Fibroblast of skin of left quadriceps (primary cell): ENCODE results near the gene ZFYVE27.
A peak's percentile ranks its signal among the peaks of the same experiment; 100 is the strongest.

Experiments
- DNase-seq, 2 experiments: peaks; one replicate each; pipeline ENCODE4 v3.0.0-alpha.2; 2013; ENCODE audit warnings: low read depth in 2 of 2

Gene ZFYVE27

DNA sequence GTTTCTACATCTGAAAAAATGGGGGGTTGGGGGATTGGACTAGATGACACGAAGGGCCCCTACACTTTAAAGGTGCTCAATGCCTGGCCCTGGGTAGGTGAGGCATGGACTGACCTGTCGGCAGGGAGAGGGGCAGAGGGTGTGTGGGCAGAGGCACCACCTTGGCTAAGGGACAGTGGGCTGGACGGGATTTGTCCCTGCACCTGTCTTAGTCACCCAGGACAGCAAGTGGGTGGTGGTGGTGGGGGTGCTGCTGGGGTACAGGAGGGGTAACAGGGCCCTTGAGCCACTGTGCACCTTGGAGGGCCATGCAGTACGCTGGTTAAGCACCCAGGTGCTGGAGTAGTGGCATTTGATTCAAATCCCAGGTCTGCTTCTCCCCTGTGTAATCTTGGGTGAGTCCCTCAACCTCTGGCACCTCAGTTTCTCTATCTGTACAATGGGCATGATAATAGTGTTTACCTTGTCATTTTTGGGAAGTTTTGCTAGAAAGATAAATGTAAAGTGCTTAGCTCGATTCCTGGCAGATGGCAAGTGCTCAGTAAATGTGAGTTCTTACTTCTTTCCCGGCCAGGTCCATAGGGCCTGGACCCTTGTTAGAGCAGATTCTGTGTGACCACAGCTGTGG lies 53.0 kb downstream of the ZFYVE27 start:
- DNase-seq: no peak

- peak; percentile 2 to 12 for DNase-seq
Observed at GRCh38 chr10:97791824-97792721, 55.1 kb downstream of the ZFYVE27 start.

- DNase-seq: no peak
Observed at GRCh38 chr10:97795886-97796285, 59.0 kb downstream of the ZFYVE27 start.

DNA sequence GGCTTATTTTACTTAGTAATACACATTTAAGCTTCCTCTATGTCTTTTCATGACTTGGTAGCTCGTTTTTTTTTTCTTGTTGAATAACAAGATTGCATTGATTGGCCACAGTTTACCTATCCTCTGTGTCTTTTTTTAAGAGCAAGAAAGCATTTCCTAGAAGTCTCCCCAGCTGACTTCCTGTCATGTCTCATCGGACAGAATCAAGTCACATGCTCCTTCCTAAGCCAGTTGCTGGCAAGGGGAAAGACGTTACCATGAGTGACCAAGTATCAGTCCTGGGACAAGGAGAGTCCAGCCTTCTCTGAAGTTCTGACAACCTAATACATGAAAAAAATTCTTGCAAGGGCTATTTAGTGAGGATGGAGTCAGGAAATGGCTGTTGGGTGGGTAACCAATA lies 59.7 kb downstream of the ZFYVE27 start:
- DNase-seq: no peak

GRCh38 chr10:97798958-97799610 lies 62.2 kb downstream of the ZFYVE27 start:
- no peak for DNase-seq

DNA sequence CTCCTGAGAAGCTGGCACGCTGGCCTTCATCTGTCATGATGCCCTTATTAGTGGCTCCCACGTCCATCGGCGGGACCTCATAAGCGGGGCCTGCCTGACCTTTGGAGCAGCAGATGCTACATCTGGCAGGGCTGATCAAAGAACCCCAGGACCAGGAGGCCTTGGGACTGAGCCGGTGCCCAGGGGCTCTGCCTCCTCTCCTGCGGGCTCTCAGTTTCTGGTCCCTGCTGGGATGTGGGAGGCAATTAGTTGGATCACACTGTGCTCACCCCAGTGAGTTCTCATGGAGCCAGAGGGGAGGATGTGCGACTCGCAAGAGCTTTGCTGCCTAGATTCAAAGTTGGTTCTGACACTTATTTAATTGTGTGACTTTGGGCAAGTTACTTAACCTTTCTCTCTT lies 63.5 kb downstream of the ZFYVE27 start:
- no peak for DNase-seq

- no peak for DNase-seq
Observed at GRCh38 chr10:97801422-97801821, 64.5 kb downstream of the ZFYVE27 start.

GRCh38 chr10:97805096-97805884 lies 68.4 kb downstream of the ZFYVE27 start:
- no peak for DNase-seq

DNA sequence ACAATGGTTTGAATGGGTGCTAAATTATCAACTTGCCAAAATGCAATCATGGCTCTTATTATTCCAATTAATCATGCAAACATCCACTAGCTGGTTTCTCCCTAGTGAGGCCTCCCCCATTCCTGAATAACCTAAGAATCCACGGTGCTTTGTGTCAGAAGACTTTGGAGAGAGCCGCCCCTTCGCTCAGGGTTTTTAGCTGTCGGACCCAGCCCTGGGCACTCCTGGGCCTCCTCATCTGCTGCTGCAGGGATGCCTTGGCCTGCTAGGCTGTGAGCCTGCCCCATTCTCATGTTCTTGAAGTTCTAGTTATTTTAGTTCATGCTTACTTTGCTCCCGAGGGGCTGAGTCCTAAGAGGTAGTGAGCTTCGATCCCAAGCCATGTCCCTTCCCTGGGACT lies 69.0 kb downstream of the ZFYVE27 start:
- no peak for DNase-seq

- DNase-seq: no peak
Observed at GRCh38 chr10:97810446-97810845, 73.5 kb downstream of the ZFYVE27 start.
